D721Med (cell line): ENCODE results near the gene PFKFB3.
"Not testable (repeated sequence)": the region's sequence is repeated elsewhere in the genome, so short reads cannot be mapped to it uniquely, and the experiment has no call there.

ENCODE experiments used
- DNase-seq: peaks from one replicate; pipeline ENCODE4 v3.0.0; 2011; ENCODE audit warnings: low spot score; ENCODE audit not compliant: insufficient read length
- FAIRE-seq: peaks from 2 replicates; lab custom pipeline; 2011; peaks lifted over from hg19 to GRCh38; lab: Jason Lieb, UNC
- TF ChIP-seq, protein P1 (sequence below): IDR thresholded peaks from 2 replicates; pipeline ENCODE4 v1.5.1; 2012; ENCODE audit warnings: mild to moderate bottlenecking, control low read depth; ENCODE audit not compliant: insufficient read depth; ENCODE audit errors: missing control alignments

Gene PFKFB3

DNA sequence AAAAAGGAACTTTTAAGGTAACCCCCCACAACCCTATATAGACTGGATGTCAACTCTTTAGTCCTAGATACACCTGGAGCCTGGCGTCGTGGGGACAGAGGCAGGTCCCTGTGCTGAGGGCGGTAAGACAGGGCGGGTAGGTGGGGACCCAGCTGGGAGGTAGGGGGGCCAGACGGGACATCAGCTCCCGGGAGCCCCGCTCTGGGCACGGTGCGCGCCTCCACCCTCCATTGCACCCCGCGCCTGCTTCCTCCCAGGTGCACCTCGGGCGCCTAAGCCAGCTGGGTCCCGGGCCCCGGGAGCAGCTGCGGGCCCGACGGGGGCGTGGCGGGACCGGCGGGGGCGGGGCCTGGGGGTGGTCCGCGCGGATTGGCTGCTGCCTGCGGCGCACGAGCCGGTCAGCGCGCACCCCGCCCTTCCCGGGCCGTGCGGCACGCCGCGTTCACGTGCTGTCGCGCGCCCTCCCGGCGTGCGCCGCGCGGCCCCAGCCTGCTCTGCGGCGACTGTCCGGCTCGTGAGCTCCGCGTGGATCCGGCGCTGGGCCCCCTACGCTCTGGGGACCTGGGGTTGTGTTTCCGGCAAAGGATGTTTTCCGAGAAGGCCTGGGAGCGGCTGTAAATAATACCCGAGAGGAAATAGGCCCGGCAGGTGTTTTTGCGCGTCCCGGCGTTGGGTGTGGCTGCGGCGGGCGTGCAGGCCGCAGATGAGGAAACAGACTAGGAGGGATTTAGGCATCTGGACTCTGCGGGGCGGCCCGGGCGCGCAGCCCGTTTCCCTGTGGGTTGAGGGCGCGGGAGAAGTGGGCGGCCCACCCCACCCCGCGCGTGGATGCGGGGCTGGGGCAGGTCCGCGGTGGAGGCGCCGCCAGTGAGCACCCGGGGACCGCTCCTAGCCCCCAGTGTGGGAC lies 39.1 kb upstream of the PFKFB3 start:
- TF ChIP-seq, protein P1, sequence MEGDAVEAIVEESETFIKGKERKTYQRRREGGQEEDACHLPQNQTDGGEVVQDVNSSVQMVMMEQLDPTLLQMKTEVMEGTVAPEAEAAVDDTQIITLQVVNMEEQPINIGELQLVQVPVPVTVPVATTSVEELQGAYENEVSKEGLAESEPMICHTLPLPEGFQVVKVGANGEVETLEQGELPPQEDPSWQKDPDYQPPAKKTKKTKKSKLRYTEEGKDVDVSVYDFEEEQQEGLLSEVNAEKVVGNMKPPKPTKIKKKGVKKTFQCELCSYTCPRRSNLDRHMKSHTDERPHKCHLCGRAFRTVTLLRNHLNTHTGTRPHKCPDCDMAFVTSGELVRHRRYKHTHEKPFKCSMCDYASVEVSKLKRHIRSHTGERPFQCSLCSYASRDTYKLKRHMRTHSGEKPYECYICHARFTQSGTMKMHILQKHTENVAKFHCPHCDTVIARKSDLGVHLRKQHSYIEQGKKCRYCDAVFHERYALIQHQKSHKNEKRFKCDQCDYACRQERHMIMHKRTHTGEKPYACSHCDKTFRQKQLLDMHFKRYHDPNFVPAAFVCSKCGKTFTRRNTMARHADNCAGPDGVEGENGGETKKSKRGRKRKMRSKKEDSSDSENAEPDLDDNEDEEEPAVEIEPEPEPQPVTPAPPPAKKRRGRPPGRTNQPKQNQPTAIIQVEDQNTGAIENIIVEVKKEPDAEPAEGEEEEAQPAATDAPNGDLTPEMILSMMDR = no peak
- DNase-seq (no peak), FAIRE-seq (no peak)

DNA sequence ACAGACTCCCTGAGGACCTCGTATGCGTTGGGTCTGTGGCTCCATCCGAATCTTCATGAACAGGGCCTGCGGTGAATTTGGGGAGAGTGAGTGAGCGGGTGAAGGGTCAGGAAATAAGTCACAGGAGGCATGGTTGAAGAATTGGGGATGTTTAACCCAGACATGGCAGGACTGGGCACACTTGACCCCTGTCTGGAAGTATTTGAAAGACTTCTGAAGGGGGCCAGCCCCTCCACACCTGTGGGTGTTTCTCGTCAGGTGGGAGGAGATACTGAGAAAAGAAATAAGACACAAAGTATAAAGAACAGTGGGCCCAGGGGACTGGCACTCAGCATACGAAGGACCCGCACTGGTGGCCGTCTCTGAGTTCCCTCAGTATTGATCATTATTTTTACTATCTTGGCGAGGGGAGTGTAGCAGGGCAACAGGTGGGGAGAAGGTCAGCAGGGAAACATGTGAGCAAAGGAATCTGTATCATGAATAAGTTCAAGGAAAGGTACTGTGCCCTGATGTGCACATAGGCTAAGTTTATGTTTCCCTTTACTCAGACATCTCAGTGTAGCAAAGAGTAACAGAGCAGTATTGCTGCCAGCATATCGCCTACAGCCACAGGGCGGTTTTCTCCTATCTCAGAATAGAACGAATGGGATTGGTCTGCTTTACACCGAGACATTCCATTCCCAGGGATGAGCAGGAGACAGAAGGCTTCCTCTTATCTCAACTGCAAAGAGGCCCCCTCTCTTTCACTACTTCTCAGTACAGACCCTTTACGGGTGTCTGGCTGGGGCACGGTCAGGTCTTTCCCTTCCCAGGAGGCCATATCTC lies 38.2 kb upstream of the PFKFB3 start:
- no peak for FAIRE-seq
- TF ChIP-seq, protein P1 = no peak
- DNase-seq = no peak

DNA sequence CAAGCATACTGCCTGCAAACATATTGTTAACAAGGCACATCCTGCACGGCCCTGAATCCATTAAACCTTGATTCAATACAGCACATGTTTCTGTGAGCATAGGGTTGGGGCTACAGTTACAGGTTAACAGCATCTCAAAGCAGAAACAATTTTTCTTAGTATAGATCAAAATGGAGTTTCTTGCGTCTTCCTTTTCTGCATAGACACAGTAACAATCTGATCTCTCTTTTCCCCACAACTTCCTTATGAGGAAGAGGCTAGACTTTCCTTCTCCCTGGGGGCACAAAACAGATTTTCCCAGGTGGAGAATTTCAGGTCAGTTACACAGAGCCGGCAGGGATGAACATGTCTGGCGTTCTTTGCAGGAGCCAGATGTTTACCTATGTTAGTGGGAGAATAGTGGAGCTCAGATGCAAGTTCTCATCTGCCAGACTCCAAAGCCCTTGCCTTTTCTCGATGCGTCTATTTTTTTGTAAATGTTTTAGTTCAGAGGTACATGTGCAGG lies 37.5 kb upstream of the PFKFB3 start:
- FAIRE-seq (no peak), DNase-seq (no peak)
- TF ChIP-seq, protein P1 = no peak

DNA sequence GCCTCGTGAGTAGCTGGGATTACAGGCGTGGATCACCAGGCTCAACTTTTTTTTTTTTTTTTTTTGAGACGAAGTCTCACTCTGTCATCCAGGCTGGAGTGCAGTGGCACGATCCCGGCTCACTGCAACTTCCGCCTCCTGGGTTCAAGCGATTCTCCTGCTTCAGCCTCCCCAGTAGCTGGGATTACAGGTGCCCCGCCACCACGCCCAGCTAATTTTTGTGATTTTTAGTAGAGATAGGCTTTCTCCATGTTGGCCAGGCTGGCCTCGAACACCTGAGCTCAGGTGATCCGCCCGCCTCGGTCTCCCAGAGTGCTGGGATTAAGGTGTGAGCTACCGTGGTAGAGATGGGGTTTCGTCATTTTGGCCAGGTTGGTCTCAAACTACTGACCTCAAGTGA lies 36.8 kb upstream of the PFKFB3 start:
- not testable (repeated sequence) for FAIRE-seq, DNase-seq

DNA sequence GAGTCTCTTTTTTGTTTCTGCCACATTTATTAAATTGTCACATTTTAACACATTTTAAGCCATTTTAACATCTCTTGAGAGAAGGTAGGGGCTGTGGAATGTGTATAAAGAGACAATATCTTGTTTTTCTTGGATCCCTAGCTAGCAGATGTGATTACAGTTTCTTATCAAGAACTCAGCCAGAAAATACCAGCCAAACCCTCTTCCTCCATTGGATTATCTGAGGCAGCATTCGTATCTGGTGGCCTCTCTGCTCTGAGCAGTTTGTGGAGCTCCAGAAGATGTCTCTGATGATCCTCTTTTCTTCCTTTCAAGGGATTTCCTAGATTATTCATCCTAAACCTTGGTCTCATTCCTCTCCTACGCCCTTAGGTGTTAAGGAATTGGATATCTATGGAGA lies 35.3 kb upstream of the PFKFB3 start:
- TF ChIP-seq, protein P1 = no peak
- no peak for DNase-seq
- no peak for FAIRE-seq

DNA sequence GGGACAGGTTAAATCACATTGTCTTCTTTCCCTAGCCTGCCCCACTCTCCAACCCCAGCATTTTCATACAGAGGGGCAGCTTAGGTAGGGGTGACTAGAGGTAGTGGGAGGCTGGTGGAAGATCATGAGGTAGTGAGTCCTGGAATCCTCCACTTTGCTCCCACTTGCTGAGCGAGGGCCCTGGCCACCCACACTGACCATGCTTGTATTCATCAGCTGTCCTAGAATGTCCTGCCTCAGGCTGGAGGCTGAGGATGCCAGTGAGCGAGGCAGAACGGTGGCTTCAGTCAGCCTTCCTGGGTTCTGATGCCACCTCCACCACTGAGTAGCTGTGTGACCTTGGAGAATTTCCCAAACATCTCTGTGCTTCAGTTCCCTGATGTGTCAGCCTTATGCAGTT lies 34.6 kb upstream of the PFKFB3 start:
- DNase-seq (no peak), FAIRE-seq (no peak)
- TF ChIP-seq, protein P1 = no peak

DNA sequence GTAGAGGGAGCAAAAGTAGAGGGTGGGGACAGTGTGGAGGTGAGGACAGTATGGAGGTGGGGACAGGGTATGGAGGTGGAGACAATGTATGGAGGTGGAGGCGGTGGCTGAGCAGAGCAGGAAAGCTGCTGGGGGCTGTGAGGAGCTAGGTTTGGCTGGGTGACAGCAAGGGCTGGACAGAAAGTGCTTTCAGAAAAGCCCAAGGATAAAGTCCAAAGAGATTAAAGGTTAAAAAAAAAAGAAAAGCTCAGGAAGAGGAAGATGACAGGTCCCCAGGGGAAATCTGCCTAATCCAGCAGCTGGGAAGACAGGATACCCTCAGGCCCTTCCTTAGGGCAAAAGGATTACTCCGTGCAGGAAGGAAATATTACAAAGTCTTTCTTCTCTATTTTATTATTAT lies 32.1 kb upstream of the PFKFB3 start:
- FAIRE-seq (no peak), DNase-seq (no peak)
- TF ChIP-seq, protein P1 = no peak
